ENCODE data around the gene DCAF12L2. TPM values are rescaled to one million over a fixed set of nuclear protein-coding genes. Genes with fewer than 3 reads are reported as not detected.

DCAF12L2 gene
- under 0.01 TPM in 1 of 2 replicates, not detected in the other for total RNA-seq

DNA sequence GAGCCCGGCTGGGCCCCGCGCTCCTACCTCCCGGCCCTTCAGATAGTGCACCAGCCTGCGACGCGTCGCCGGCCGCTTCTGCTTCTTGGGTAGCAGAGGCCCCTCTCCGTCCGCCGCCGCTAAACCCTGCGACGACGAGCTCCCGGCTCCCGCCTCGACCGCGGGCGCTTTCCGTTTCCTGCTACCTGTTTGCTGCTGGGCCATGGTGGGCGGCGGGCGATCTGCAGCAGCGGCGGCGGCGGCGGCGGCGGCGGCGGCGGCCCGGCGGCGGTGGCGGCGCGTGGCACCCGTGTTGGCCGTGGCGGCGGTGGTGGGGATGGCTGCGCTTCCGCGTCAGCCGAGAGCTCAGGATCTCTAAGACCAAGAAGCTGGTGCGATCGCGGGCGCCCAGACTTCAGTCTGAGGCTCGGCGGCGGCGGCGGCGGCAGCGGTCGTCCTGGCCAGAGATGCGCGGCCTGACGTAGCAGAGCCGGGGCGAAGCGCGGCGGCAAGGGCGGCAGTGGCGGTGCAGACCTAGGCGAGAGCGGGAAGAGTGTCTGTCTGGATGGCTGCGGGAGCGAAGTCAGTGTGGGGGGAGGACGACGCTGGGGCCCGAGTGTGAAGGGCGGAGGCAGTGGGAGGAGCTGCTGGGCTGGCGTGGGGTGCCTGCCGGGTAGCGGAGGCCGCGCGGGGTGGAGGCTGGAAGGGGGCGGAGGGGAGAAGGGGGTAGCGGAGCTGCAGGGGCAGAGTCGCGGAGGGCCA lies at the start of gene DCAF12L2:
Gene DCAF12L2 (minus strand): TSS at position 569 of the 741 bp plus-strand sequence. CDS start 365 bp downstream, at position 204.

